ENCODE data around the gene ST8SIA2.

- TF ChIP-seq CTCF (IDR thresholded peaks at IDR 0.05): no peak
- TF ChIP-seq POLR2A (IDR thresholded peaks at IDR 0.05): no peak
Measured at GRCh38 chr15:92467245-92467644, 73.6 kb downstream of the ST8SIA2 start.

Data from suprapubic skin (tissue), 3 donors.